Coronary artery (tissue), 2 donors: ENCODE results near the gene ZCCHC8.
"Not testable (repeated sequence)": the region's sequence is repeated elsewhere in the genome, so short reads cannot be mapped to it uniquely, and the experiment has no call there.

Experiments used
- DNase-seq: peaks from one replicate; pipeline ENCODE4 v3.0.0-alpha.2; 2017; ENCODE audit warnings: low spot score
- H3K27ac ChIP-seq, 2 donors: fragments of 200-600 bp; sonication (generic); one replicate each; pipeline ENCODE4 v1.5.1; 2016 to 2019
- H3K4me3 ChIP-seq: fragments of 200-600 bp; sonication (generic); 2 replicates; pipeline ENCODE4 v1.5.1; 2016; ENCODE audit warnings: mild to moderate bottlenecking, moderate library complexity
- CTCF ChIP-seq: fragments of 200-600 bp; sonication (generic); IDR thresholded peaks from one replicate; pipeline ENCODE4 v1.5.1; 2019; ENCODE audit warnings: antibody characterized with exemption

The ZCCHC8 gene

GRCh38 chr12:122520676-122521075 is 19.9 kb upstream of the ZCCHC8 start:
- DNase-seq = no peak
- Histone ChIP-seq H3K4me3 (no peak overlapping the region), H3K27ac (no peak overlapping the region)
- no peak for TF ChIP-seq CTCF

- no peak overlapping the region for H3K4me3 ChIP-seq
- no peak overlapping the region for H3K27ac ChIP-seq
- DNase-seq = no peak
- no peak for TF ChIP-seq CTCF
Measured at GRCh38 chr12:122519418-122519817, 18.7 kb upstream of the ZCCHC8 start.

GRCh38 chr12:122518908-122519307 is 18.2 kb upstream of the ZCCHC8 start:
- no peak for DNase-seq
- no peak for TF ChIP-seq CTCF
- H3K4me3 ChIP-seq = no peak overlapping the region
- no peak overlapping the region for H3K27ac ChIP-seq

- Histone ChIP-seq H3K27ac (no peak overlapping the region), H3K4me3 (no peak overlapping the region)
- DNase-seq = no peak
- TF ChIP-seq CTCF = no peak
Measured at GRCh38 chr12:122517877-122518276, 17.1 kb upstream of the ZCCHC8 start.

- Histone ChIP-seq H3K27ac (no peak overlapping the region), H3K4me3 (no peak overlapping the region)
- DNase-seq = no peak
- TF ChIP-seq CTCF = no peak
Measured at GRCh38 chr12:122516544-122517361, 16.0 kb upstream of the ZCCHC8 start.

GRCh38 chr12:122515275-122515674 is 14.5 kb upstream of the ZCCHC8 start:
- no peak for DNase-seq
- no peak for TF ChIP-seq CTCF
- Histone ChIP-seq H3K4me3 (no peak overlapping the region), H3K27ac (no peak overlapping the region)

GRCh38 chr12:122513660-122514059 is 12.9 kb upstream of the ZCCHC8 start:
- DNase-seq = no peak
- H3K27ac ChIP-seq = no peak overlapping the region
- TF ChIP-seq CTCF = no peak
- no peak overlapping the region for H3K4me3 ChIP-seq

GRCh38 chr12:122513028-122513427 is 12.3 kb upstream of the ZCCHC8 start:
- not testable (repeated sequence) for H3K4me3 ChIP-seq, H3K27ac ChIP-seq, DNase-seq
